ENCODE measurements around the gene POR.

Gene POR

DNA sequence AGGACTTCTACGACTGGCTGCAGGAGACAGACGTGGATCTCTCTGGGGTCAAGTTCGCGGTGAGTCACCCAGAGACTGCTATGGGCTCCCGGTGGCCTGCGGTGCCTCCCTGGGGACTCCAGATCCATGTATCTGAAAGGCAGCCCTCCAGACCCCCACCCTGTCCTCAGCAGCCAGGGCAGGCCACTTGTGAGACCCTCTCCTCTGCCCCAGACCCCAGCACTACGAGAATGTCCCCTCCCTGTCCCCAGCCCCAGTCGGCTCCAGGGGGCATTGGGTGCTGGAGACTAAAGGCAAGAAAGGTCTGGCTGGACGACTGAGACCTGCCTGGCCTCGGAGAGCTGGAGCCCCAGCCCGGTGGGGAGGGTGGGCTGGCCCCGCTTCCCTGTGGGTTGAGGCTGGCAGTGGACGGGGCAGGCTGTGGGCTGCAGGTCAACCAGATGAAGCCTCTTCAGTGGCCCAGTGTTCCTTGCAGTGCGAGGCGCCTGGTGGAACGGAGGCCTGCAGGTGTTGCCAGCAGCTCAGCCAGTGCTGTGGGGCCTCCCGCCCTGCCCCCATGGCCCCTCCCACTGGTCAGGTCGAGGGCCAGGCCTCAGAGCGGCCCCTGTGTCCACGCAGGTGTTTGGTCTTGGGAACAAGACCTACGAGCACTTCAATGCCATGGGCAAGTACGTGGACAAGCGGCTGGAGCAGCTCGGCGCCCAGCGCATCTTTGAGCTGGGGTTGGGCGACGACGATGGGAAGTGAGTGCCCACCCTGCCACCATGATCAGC is 65.7 kb downstream of the POR start:
- no peak overlapping the region for H3K9ac ChIP-seq (ENCODE audit: low read length)
- no peaks in the 10 kb centered on the region for H3K36me3 ChIP-seq (replicated peaks; ENCODE audit: insufficient read depth, low read length)
- H3F3A ChIP-seq (ENCODE audit: insufficient read depth, low read length), result no peaks in the 10 kb centered on the region
- TF ChIP-seq EZH2phosphoT487 (IDR thresholded peaks at IDR 0.05; ENCODE audit: low read length) (no peak), EZH2 (optimal IDR thresholded peaks at IDR 0.05; ENCODE audit: low read depth, low read length) (no peak)
- TF ChIP-seq, protein P1, sequence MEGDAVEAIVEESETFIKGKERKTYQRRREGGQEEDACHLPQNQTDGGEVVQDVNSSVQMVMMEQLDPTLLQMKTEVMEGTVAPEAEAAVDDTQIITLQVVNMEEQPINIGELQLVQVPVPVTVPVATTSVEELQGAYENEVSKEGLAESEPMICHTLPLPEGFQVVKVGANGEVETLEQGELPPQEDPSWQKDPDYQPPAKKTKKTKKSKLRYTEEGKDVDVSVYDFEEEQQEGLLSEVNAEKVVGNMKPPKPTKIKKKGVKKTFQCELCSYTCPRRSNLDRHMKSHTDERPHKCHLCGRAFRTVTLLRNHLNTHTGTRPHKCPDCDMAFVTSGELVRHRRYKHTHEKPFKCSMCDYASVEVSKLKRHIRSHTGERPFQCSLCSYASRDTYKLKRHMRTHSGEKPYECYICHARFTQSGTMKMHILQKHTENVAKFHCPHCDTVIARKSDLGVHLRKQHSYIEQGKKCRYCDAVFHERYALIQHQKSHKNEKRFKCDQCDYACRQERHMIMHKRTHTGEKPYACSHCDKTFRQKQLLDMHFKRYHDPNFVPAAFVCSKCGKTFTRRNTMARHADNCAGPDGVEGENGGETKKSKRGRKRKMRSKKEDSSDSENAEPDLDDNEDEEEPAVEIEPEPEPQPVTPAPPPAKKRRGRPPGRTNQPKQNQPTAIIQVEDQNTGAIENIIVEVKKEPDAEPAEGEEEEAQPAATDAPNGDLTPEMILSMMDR (IDR thresholded peaks at IDR 0.05; ENCODE audit: low read length), result no peak
- H2AFZ ChIP-seq (ENCODE audit: low read length), result no peak overlapping the region
- no peaks in the 10 kb centered on the region for H3K79me2 ChIP-seq (ENCODE audit: low read length)
- H3K27ac ChIP-seq (ENCODE audit: low read length), result no peak overlapping the region
- H3K4me2 ChIP-seq (ENCODE audit: low read depth, low read length), result no peak overlapping the region
- H3K9me3 ChIP-seq (replicated peaks; ENCODE audit: insufficient read depth, low read length), result no peaks in the 10 kb centered on the region
- H3K9me2 ChIP-seq (replicated peaks; ENCODE audit: insufficient read depth, low read length), result no peaks in the 10 kb centered on the region
- no peaks in the 10 kb centered on the region for H4K20me1 ChIP-seq (ENCODE audit: insufficient read depth, low read length)
- H3K27me3 ChIP-seq (replicated peaks; ENCODE audit: insufficient read depth, low read length), result no peaks in the 10 kb centered on the region
- H3K4me1 ChIP-seq (ENCODE audit: low read length), result no peaks in the 10 kb centered on the region
- H3K4me3 ChIP-seq (ENCODE audit: low read length), result no peak overlapping the region
- DNase-seq, result no peak

DNA sequence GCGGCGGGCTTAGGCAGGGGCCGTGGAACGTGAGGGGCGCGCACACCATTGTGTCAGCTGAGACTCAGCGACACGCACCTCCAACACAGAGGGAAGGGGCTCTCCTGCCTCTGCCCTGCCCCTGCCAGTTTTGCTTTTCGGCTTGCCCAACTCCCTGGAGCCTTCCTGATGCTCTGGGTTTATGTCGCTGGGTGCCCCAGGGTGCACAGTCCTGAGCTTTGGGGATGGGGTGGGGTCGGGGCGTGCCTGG is 66.2 kb downstream of the POR start:
- Histone ChIP-seq H3K4me1 (ENCODE audit: low read length) (no peaks in the 10 kb centered on the region), H3K9me3 (replicated peaks; ENCODE audit: insufficient read depth, low read length) (no peaks in the 10 kb centered on the region), H4K20me1 (ENCODE audit: insufficient read depth, low read length) (no peaks in the 10 kb centered on the region), H3K4me2 (ENCODE audit: low read depth, low read length) (no peak overlapping the region), H3K9ac (ENCODE audit: low read length) (no peak overlapping the region), H3K4me3 (ENCODE audit: low read length) (no peak overlapping the region), H3F3A (ENCODE audit: insufficient read depth, low read length) (no peaks in the 10 kb centered on the region), H3K36me3 (replicated peaks; ENCODE audit: insufficient read depth, low read length) (no peaks in the 10 kb centered on the region), H3K9me2 (replicated peaks; ENCODE audit: insufficient read depth, low read length) (no peaks in the 10 kb centered on the region), H2AFZ (ENCODE audit: low read length) (no peak overlapping the region), H3K79me2 (ENCODE audit: low read length) (no peaks in the 10 kb centered on the region), H3K27me3 (replicated peaks; ENCODE audit: insufficient read depth, low read length) (no peaks in the 10 kb centered on the region), H3K27ac (ENCODE audit: low read length) (no peak overlapping the region)
- no peak for DNase-seq
- TF ChIP-seq, protein P1 (IDR thresholded peaks at IDR 0.05; ENCODE audit: low read length), result no peak
- no peak for TF ChIP-seq EZH2 (optimal IDR thresholded peaks at IDR 0.05; ENCODE audit: low read depth, low read length)

- no peaks in the 10 kb centered on the region for H3K9me2 ChIP-seq (replicated peaks; ENCODE audit: insufficient read depth, low read length)
- H3K4me2 ChIP-seq (ENCODE audit: low read depth, low read length), result no peak overlapping the region
- H4K20me1 ChIP-seq (ENCODE audit: insufficient read depth, low read length), result no peaks in the 10 kb centered on the region
- no peak for DNase-seq
- no peaks in the 10 kb centered on the region for H3K4me1 ChIP-seq (ENCODE audit: low read length)
- H3F3A ChIP-seq (ENCODE audit: insufficient read depth, low read length), result no peaks in the 10 kb centered on the region
- no peak overlapping the region for H2AFZ ChIP-seq (ENCODE audit: low read length)
- H3K79me2 ChIP-seq (ENCODE audit: low read length), result no peaks in the 10 kb centered on the region
- H3K36me3 ChIP-seq (replicated peaks; ENCODE audit: insufficient read depth, low read length), result no peaks in the 10 kb centered on the region
- no peak overlapping the region for H3K27ac ChIP-seq (ENCODE audit: low read length)
- H3K27me3 ChIP-seq (replicated peaks; ENCODE audit: insufficient read depth, low read length), result no peaks in the 10 kb centered on the region
- H3K4me3 ChIP-seq (ENCODE audit: low read length), result no peak overlapping the region
- TF ChIP-seq EZH2 (optimal IDR thresholded peaks at IDR 0.05; ENCODE audit: low read depth, low read length) (no peak), EZH2phosphoT487 (IDR thresholded peaks at IDR 0.05; ENCODE audit: low read length) (no peak)
- TF ChIP-seq, protein P1 (IDR thresholded peaks at IDR 0.05; ENCODE audit: low read length), result no peak
- H3K9me3 ChIP-seq (replicated peaks; ENCODE audit: insufficient read depth, low read length), result no peaks in the 10 kb centered on the region
- H3K9ac ChIP-seq (ENCODE audit: low read length), result no peak overlapping the region
Measured at GRCh38 chr7:75981453-75982305, 66.7 kb downstream of the POR start.
